B cell (primary cell): ENCODE measurements around the gene PIP4P1. TPM values are rescaled to one million over a fixed set of nuclear protein-coding genes. Genes with fewer than 3 reads are reported as not detected.
"Not testable (repeated sequence)": the region's sequence is repeated elsewhere in the genome, so short reads cannot be mapped to it uniquely, and the experiment has no call there.

Experiments
- ATAC-seq: fragments of 200-7000 bp; cut with Tn5 transposase; one replicate; pipeline ENCODE4 v1.10.0; 2021; ENCODE audit warnings: low read depth, mild to moderate bottlenecking, moderate number of reproducible peaks, moderate library complexity
- CTCF ChIA-PET: fragments of 350-600 bp; sonication (Branson Sonifier 250); formaldehyde crosslinking; loops from one replicate; lab custom pipeline; 2021; ENCODE audit warnings: antibody characterized with exemption, inconsistent platforms; lab: Charles Lee
- POLR2A ChIA-PET: fragments of 350-600 bp; sonication (Branson Sonifier 250); formaldehyde crosslinking; loops from one replicate; lab custom pipeline; 2021; ENCODE audit warnings: antibody characterized with exemption; lab: Charles Lee
- DNase-seq: peaks from one replicate; pipeline ENCODE4 v3.0.0; 2013
- H2AFZ ChIP-seq: 2 replicates; pipeline ENCODE4 v1.6.1; 2012; ENCODE audit warnings: mild to moderate bottlenecking, low read depth, low read length; ENCODE audit not compliant: insufficient read depth, poor library complexity, severe bottlenecking
- H3K27ac ChIP-seq, 2 donors: 1 replicate in 1 of 2; 2 replicates in 1 of 2; pipeline ENCODE4 v1.5.1; 2012 to 2013; ENCODE audit warnings: low read length in 2 of 2, mild to moderate bottlenecking in 2 of 2, moderate library complexity in 1 of 2
- H3K27me3 ChIP-seq, 4 experiments: fragments of 200-600 bp in 1 of 4; sonication (generic) in 1 of 4; replicated peaks in 1 of 4; 1 replicate in 2 of 4; 2 replicates in 2 of 4; pipeline versions ENCODE4 v1.6.1 to v1.7.0; 2013 to 2016; ENCODE audit warnings: low read length in 3 of 4, mild to moderate bottlenecking in 2 of 4, mixed read lengths in 1 of 4, moderate library complexity in 1 of 4; ENCODE audit not compliant: insufficient read depth in 4 of 4, control insufficient read depth in 3 of 4; ENCODE audit errors: control extremely low read depth in 1 of 4
- H3K36me3 ChIP-seq, 2 experiments: replicated peaks in 1 of 2; 1 replicate in 1 of 2; 2 replicates in 1 of 2; pipeline versions ENCODE4 v1.6.1 to v1.7.1; 2013; ENCODE audit warnings: low read length in 1 of 2; ENCODE audit not compliant: insufficient read depth in 2 of 2, control insufficient read depth in 1 of 2; ENCODE audit errors: control extremely low read depth in 1 of 2, extremely low read depth in 1 of 2
- H3K4me1 ChIP-seq, 2 donors: fragments of 200-600 bp in 1 of 2; sonication (generic) in 1 of 2; 1 replicate in 1 of 2; 2 replicates in 1 of 2; pipeline versions ENCODE4 v1.5.1 to v1.6.1; 2013 to 2017; ENCODE audit warnings: low read length in 2 of 2; ENCODE audit not compliant: control insufficient read depth in 2 of 2, insufficient read depth in 2 of 2
- H3K4me2 ChIP-seq: replicated peaks from 2 replicates; pipeline ENCODE3; 2012; ENCODE audit warnings: mild to moderate bottlenecking, low read depth, low read length; ENCODE audit not compliant: poor library complexity, severe bottlenecking
- H3K4me3 ChIP-seq, 5 experiments: fragments of 200-600 bp in 1 of 5; sonication (generic) in 1 of 5; 1 replicate in 3 of 5; 2 replicates in 2 of 5; pipeline versions ENCODE4 v1.5.1 to v1.7.0; 2011 to 2016; ENCODE audit warnings: low read length in 4 of 5, mild to moderate bottlenecking in 4 of 5, low read depth in 2 of 5, control low read depth in 1 of 5, moderate library complexity in 1 of 5; ENCODE audit not compliant: insufficient read depth in 1 of 5; ENCODE audit errors: control extremely low read depth in 1 of 5, extremely low read depth in 1 of 5
- H3K79me2 ChIP-seq: fragments of 200-600 bp; sonication (generic); one replicate; pipeline ENCODE4 v1.6.0; 2016; ENCODE audit warnings: low read length; ENCODE audit not compliant: control insufficient read depth, insufficient read depth
- H3K9ac ChIP-seq: fragments of 200-600 bp; sonication (generic); 2 replicates; pipeline ENCODE4 v1.6.1; 2017; ENCODE audit warnings: mild to moderate bottlenecking, low read length, moderate library complexity
- H3K9me3 ChIP-seq, 3 donors: one replicate each; pipeline versions ENCODE4 v1.6.1 to v1.7.1; 2013; ENCODE audit warnings: low read length in 2 of 3; ENCODE audit not compliant: control insufficient read depth in 2 of 3, insufficient read depth in 1 of 3; ENCODE audit errors: control extremely low read depth in 1 of 3
- H4K20me1 ChIP-seq: 2 replicates; pipeline ENCODE4 v1.6.0; 2012; ENCODE audit warnings: mild to moderate bottlenecking, low read length; ENCODE audit not compliant: insufficient read depth, control insufficient read depth, poor library complexity, severe bottlenecking
- H3K27ac Mint-ChIP-seq: one replicate; pipeline ENCODE4 v1.8.0; 2021; ENCODE audit warnings: mixed read lengths
- H3K27me3 Mint-ChIP-seq: one replicate; pipeline ENCODE4 v1.8.0; 2021; ENCODE audit warnings: mixed read lengths
- H3K4me1 Mint-ChIP-seq: one replicate; pipeline ENCODE4 v1.8.0; 2021; ENCODE audit warnings: mixed read lengths
- H3K4me3 Mint-ChIP-seq: one replicate; pipeline ENCODE4 v1.8.0; 2021; ENCODE audit warnings: mixed read lengths
- H3K9me3 Mint-ChIP-seq: one replicate; pipeline ENCODE4 v1.8.0; 2022; ENCODE audit warnings: mixed read lengths; ENCODE audit not compliant: insufficient read depth
- CTCF ChIP-seq: fragments of 200-600 bp; IDR thresholded peaks from one replicate; pipeline ENCODE4 v1.8.0; 2022; ENCODE audit warnings: antibody characterized with exemption, mild to moderate bottlenecking
- EZH2 ChIP-seq: IDR thresholded peaks from 2 replicates; pipeline ENCODE4 v1.6.1; 2012; ENCODE audit warnings: borderline replicate concordance, low read depth, mild to moderate bottlenecking, moderate library complexity, low read length; ENCODE audit not compliant: insufficient read depth, poor library complexity, severe bottlenecking
- WGBS: methylation state at CpG from one replicate; pipeline ENCODE4 v1.1.5; 2013; ENCODE audit warnings: missing lambda C conversion rate; ENCODE audit not compliant: insufficient coverage; 5-methylcytosine and 5-hydroxymethylcytosine counted together
- intact Hi-C: fragments of 100-400 bp; cut with micrococcal nuclease; formaldehyde crosslinking; loops from one replicate; pipeline ENCODE4 v1.10.0; 2022
- polyA plus RNA-seq: library from polyadenylated mRNA; depleted of rRNA; stranded (reverse); fragments of >200 nt; gene quantifications from 2 replicates; pipeline ENCODE4 v1.2.3, GENCODE V29; 2012
- total RNA-seq, 2 donors: library from RNA; stranded (reverse); fragments of 120-200 nt in 1 of 2; gene quantifications; 1 replicate in 1 of 2; 2 replicates in 1 of 2; pipeline versions ENCODE4 v1.2.3 to v1.2.4, GENCODE V29; 2013 to 2022

The PIP4P1 gene
- total and polyA plus RNA-seq, 2 donors (not counting 1 experiment from before 2014, with no cell fraction given): 97.5 to 183 TPM

- H3K27ac ChIP-seq: no peak overlapping the region
- Mint-ChIP-seq H3K27ac (no peak overlapping the region), H3K9me3 (no peaks in the 10 kb centered on the region), H3K4me3 (no peak overlapping the region), H3K4me1 (peaks cover 32% of the 10 kb centered on the region), H3K27me3 (no peaks in the 10 kb centered on the region)
- H3K9ac ChIP-seq: no peak overlapping the region
- H3K4me2 ChIP-seq: no peak overlapping the region
- H3K4me1 ChIP-seq: peaks cover 24 to 27% of the 10 kb centered on the region in 2 donors
- H3K27me3 ChIP-seq: no peaks in the 10 kb centered on the region
- no peak for ATAC-seq
- H3K9me3 ChIP-seq: no peaks in the 10 kb centered on the region
- TF ChIP-seq EZH2 (no peak), CTCF (no peak)
- intact Hi-C loops: no loop called here
- H3K79me2 ChIP-seq: no peaks in the 10 kb centered on the region
- ChIA-PET CTCF (no interaction called here), POLR2A (no interaction called here)
- DNase-seq: no peak
- WGBS: no CpG with 5 or more reads among the region's 8 CpGs
- no peaks in the 10 kb centered on the region for H4K20me1 ChIP-seq
- no peak overlapping the region for H2AFZ ChIP-seq
- H3K4me3 ChIP-seq: no peak overlapping the region
- no peaks in the 10 kb centered on the region for H3K36me3 ChIP-seq
These were observed 47.1 kb upstream of the PIP4P1 start for GRCh38 chr14:20508367-20508766.

GRCh38 chr14:20507537-20507936, 46.3 kb upstream of the PIP4P1 start:
- H3K9ac ChIP-seq, H3K27ac Mint-ChIP-seq, H3K4me2 ChIP-seq, H3K27me3 Mint-ChIP-seq, DNase-seq, H3K9me3 ChIP-seq, intact Hi-C loops, H2AFZ ChIP-seq, H3K4me3 Mint-ChIP-seq, H4K20me1 ChIP-seq, CTCF ChIA-PET, H3K79me2 ChIP-seq, H3K27me3 ChIP-seq, H3K27ac ChIP-seq, H3K9me3 Mint-ChIP-seq, H3K4me3 ChIP-seq, POLR2A ChIA-PET, H3K36me3 ChIP-seq, ATAC-seq: not testable (repeated sequence)
- peaks cover 29% of the 10 kb centered on the region for H3K4me1 Mint-ChIP-seq
- peaks cover 22 to 24% of the 10 kb centered on the region in 2 donors for H3K4me1 ChIP-seq
- no CpG with 5 or more reads among the region's 3 CpGs for WGBS

- H3K4me3 Mint-ChIP-seq, H3K27me3 ChIP-seq, H3K27me3 Mint-ChIP-seq, ATAC-seq, intact Hi-C loops, H3K27ac Mint-ChIP-seq, H3K9me3 Mint-ChIP-seq, H4K20me1 ChIP-seq, H3K79me2 ChIP-seq, POLR2A ChIA-PET, H2AFZ ChIP-seq, H3K9me3 ChIP-seq, CTCF ChIA-PET, H3K9ac ChIP-seq, H3K4me2 ChIP-seq, H3K36me3 ChIP-seq, H3K27ac ChIP-seq, DNase-seq, H3K4me3 ChIP-seq: not testable (repeated sequence)
- peaks cover 14 to 16% of the 10 kb centered on the region in 2 donors for H3K4me1 ChIP-seq
- WGBS: no CpG with 5 or more reads among the region's 30 CpGs
- peaks cover 21% of the 10 kb centered on the region for H3K4me1 Mint-ChIP-seq
These were observed 45.5 kb upstream of the PIP4P1 start for GRCh38 chr14:20506752-20507151.
